HG03175 (cell line): ENCODE results near the gene ATG4C.
"Not testable (repeated sequence)": the region's sequence is repeated elsewhere in the genome, so short reads cannot be mapped to it uniquely, and the experiment has no call there.

Experiments used
- ATAC-seq: cut with Tn5 transposase; IDR thresholded peaks from one replicate; pipeline ENCODE4 v1.9.1; 2021; ENCODE audit warnings: mild to moderate bottlenecking, moderate library complexity; ENCODE audit not compliant: unreplicated experiment

ATG4C gene

GRCh38 chr1:62774971-62775595 is 8.8 kb upstream of the ATG4C start:
- ATAC-seq: no peak

- ATAC-seq: no peak
These were observed 5.7 kb upstream of the ATG4C start for GRCh38 chr1:62778208-62778607.

- no peak for ATAC-seq
These were observed 1.9 kb upstream of the ATG4C start for GRCh38 chr1:62781841-62782543.

- ATAC-seq: not testable (repeated sequence)
These were observed 1.3 kb upstream of the ATG4C start for GRCh38 chr1:62782544-62783212.

GRCh38 chr1:62784509-62785365 is 805 bp downstream of the ATG4C start:
- ATAC-seq: peak; percentile 18

GRCh38 chr1:62790716-62791115 is 6.8 kb downstream of the ATG4C start:
- no peak for ATAC-seq

- ATAC-seq: peak; percentile 57
These were observed 10.1 kb downstream of the ATG4C start for GRCh38 chr1:62794053-62794452.

DNA sequence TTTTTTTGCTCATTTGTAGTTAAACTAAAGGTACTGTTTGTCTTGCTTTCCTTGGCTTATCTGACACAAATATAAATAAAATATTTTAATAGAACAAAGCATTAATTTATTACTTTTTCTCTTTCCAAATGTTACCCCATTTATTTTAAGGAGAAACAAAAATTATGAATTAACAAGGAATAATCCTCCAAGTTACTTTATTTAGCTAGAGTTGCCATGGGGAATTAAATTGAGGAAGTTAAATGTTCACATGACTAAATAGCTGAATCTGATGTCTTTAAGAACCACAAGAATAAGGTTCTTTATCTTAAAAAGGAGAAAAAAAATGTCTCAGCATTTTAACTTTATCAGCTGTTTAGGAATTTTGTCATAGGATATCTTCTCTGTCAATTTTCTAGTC is 12.3 kb downstream of the ATG4C start:
- ATAC-seq: no peak

- ATAC-seq: no peak
These were observed 15.8 kb downstream of the ATG4C start for GRCh38 chr1:62799688-62800087.

DNA sequence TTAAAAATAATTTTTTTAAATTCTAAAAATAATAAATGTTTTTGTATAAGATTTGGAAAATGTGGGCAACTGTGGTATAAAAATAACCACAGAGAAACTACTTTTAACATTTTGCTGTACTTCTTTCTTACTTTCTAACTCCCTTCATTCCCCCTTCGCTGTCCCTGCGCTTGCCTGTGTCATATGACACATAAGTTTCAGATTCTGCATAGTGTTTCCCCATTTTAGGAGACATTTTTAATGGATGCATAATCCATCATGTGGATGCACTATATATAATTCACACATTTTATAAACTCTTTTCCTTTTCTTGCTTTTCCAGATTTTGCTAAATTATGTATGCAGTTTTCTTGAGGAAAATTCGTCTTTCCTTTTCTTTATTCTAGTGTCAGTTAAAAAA is 16.3 kb downstream of the ATG4C start:
- peak; percentile 35 for ATAC-seq

- ATAC-seq: peak; percentile 100
These were observed 16.9 kb downstream of the ATG4C start for GRCh38 chr1:62800825-62801306.

DNA sequence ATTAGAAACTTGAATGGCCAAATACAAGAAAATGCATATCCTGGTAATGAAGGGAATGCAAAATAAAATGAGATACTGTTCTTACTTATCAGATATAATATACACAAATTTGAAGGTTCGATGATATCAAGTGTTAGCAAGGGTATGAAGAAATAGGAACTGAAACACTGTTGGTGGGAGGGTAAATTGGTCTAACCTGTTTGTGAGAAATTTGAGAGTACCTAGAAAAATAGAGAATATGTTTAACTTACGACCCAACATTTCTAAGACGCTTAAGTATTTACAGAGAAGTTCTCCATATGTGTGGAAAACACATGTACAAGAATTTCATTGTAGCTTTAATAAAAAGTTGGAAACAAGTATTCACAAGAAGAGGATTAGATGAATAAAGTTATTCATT is 25.9 kb downstream of the ATG4C start:
- ATAC-seq: peak; percentile 46

DNA sequence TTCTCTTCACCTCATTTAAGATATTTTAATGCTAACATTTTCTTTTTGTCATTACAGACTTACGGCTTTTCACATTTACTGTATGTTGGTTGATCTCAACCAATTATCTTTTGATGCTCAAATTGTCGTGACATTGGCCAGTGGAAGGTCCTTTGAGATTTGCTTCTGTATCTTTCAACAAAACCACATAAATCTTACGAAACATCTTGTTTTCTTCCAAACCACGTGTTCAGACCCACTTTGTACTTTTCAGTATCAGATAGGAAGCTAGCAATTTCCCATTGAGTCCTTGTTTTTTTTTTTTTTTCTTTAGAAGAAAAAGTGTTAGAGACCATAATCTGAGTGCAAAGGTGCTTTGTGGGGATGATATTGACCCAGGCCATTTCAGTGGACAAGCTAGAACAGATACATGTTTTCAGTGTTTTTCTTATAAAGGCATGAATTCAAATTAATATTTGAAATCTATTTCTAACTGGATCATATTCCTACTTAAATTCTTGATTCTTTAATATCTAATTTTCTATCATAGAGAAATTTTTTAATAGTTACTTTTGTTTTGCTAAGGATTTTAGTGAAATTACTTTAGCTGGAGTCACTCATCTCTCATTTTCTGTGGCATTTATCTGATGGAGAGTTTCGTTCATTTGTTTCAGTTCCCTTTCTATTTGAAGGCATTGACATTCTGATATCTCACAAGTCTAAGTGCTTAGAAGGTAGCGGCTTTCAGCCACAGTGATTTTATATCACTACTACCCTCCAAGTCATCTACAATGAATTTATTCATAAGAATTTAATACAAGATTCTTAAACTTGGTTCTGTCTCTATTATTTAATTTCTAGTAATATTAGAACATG is 26.7 kb downstream of the ATG4C start:
- ATAC-seq: peak; percentile 97

- ATAC-seq: no peak
These were observed 39.6 kb downstream of the ATG4C start for GRCh38 chr1:62823556-62823955.

- ATAC-seq: no peak
These were observed 43.0 kb downstream of the ATG4C start for GRCh38 chr1:62826901-62827300.

GRCh38 chr1:62827786-62828185 is 43.9 kb downstream of the ATG4C start:
- ATAC-seq: not testable (repeated sequence)

GRCh38 chr1:62832276-62832675 is 48.3 kb downstream of the ATG4C start:
- ATAC-seq: no peak

- no peak for ATAC-seq
These were observed 49.6 kb downstream of the ATG4C start for GRCh38 chr1:62833529-62833928.

DNA sequence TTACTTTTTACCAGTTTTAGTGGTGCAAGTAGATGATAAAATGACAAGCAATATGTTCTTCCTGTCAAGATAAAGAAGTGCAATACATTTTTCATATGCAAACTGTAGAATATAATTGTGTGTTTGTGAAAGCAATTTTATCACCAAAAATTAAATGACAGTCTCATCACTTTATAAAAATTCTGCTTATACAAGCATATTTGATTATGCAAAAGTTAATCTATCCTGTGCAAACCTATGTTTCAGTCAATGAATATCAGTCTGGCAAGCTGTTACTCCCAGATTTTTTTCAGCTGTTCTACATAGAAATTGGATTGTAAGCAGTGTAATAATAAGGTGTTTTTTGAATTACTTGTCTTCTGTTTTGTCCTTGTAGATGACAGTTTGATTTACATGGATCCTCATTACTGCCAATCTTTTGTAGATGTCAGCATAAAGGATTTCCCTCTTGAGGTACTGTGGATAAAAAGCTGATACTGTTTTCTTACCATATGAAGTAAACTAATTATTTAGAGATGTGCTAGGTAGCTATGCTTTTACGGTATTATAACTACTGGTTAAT is 50.5 kb downstream of the ATG4C start:
- no peak for ATAC-seq
